HG03280 (cell line): ENCODE results near the gene EEF1G.
"Not testable (repeated sequence)": the region's sequence is repeated elsewhere in the genome, so short reads cannot be mapped to it uniquely, and the experiment has no call there.

Source experiments
- ATAC-seq: cut with Tn5 transposase; IDR thresholded peaks from one replicate; pipeline ENCODE4 v1.9.1; 2021; ENCODE audit warnings: mild to moderate bottlenecking, moderate library complexity; ENCODE audit not compliant: unreplicated experiment

EEF1G gene

DNA sequence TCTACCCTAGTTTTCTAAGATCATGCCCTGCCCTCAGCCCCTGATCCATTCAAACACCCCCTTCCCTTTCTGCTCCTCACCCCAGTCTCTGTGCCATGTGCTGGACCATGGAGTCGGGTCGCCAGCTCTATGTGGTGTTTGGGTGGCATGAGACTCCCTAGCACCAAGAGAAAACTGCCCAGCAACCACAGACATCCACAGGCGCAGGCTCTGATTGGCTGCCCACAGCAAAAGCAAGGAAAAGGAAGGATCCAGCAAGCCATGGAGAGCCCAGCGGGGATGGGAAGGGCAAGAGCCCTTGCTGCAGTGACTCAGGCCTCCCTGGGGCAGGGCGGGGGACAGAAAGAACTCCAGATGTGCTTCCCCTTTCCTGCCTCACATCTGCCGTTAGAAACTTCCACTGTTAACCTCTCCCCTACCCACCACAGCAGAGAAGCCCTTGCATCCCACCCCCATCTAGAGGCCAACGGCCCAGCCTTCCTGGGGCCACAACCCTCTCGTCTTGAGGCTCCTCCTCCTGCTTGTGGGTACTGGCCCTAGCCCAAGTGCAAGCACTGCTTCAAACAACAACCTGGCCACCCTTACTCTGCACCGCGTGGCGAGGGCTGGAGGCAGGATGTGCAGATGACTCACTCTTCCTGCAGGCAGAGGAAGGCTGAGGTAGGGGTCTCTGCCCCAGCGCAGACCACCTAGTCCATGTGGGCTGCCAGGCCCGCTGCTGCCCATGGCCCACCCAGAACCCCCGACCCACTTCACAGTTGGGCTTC is 17.4 kb downstream of the EEF1G start:
- peak; percentile 28 for ATAC-seq

- ATAC-seq: peak; percentile 46
Observed at GRCh38 chr11:62555464-62556107, 18.1 kb downstream of the EEF1G start.

DNA sequence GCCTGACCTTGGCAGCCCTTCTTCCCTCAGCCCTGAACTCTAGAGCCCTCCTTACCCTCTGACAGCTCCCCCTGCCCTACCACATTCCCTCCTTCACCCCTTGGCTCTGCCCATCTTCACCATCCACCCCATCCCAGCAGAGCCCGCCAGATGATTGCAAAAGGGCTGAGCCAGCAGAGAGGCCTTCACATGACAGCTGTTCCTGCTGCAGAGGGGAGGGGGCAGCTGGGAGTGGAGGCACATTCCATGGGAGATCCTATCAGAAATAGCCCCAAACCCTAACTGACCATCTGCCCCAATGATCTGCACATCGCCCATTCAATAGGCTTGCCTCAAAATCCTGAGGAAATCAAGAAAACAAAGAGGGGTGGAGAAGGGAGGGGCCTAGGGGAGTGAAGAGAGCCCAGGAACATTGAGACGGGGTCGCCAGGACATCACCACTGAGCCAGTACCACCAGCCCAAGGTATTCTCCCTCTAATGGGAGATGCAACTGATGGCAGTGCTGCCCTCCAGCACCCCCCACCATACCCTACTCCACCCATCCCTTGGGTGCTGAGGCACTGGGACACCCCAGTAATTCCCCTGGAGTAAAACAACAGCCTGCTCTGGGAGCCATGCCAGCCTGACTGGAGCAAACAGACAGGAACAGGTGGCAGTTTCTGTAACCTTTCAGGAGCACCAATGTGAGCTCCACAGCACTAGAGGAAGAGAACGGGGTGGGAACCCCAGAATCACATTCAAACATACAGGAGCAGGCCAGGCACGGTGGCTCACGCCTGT is 19.1 kb downstream of the EEF1G start:
- ATAC-seq: no peak

- ATAC-seq: no peak
Observed at GRCh38 chr11:62553839-62554361, 19.8 kb downstream of the EEF1G start.

DNA sequence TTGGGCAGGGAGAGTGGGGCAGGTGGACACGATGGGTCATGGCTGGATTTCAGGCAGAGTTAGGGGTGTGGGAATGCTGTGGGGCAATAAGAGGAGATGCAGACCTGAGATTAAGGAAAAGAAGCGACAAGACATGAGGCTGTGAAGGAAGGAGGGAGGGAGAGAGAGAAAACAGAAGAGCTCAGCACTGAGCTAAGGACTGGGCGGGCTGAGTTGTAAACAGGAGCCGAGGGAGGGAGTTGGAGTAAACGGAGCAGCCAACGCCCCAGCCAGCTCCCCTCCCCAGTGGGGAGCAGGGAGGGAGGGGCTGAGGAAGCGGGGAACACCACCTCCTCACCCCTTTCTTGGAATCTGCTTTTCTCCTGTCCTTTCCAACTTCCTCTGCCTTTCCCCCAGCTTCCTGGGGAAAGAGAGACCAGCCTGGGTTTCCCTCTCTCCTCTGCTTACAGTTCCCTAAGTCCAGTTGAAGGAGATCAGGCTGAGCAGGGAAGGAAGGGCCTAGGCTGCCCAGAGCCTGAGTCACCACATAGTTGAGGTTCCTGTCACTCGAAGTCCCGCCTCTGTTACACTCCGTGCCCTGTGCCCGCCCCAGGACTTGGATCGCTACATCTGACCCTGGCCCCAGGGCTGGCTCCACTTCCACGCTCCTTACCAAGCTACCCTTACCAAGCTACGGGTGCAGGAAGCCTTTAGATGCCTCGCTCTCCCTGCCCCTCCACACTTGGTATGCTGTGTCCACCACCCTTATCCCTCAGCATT is 20.4 kb downstream of the EEF1G start:
- ATAC-seq: no peak

- ATAC-seq: no peak
Observed at GRCh38 chr11:62552485-62553079, 21.1 kb downstream of the EEF1G start.

DNA sequence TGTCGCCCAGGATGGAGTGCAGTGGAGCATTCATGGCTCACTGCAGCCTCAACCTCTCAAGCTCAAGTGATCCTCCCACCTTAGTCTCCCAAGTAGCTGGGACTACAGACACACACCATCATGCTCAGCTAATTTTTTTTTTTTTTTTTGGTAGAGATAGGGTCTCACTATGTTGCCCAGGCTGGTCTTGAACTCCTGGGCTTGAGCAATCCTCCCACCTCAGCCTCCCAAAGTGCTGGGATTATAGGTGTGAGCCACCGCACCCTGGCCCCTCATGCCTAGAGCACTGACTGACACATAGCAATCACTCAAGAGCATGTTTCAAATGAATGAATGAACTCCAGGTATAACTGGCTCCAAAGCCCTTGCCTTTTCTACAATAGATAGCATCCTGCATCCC is 23.2 kb downstream of the EEF1G start:
- not testable (repeated sequence) for ATAC-seq

DNA sequence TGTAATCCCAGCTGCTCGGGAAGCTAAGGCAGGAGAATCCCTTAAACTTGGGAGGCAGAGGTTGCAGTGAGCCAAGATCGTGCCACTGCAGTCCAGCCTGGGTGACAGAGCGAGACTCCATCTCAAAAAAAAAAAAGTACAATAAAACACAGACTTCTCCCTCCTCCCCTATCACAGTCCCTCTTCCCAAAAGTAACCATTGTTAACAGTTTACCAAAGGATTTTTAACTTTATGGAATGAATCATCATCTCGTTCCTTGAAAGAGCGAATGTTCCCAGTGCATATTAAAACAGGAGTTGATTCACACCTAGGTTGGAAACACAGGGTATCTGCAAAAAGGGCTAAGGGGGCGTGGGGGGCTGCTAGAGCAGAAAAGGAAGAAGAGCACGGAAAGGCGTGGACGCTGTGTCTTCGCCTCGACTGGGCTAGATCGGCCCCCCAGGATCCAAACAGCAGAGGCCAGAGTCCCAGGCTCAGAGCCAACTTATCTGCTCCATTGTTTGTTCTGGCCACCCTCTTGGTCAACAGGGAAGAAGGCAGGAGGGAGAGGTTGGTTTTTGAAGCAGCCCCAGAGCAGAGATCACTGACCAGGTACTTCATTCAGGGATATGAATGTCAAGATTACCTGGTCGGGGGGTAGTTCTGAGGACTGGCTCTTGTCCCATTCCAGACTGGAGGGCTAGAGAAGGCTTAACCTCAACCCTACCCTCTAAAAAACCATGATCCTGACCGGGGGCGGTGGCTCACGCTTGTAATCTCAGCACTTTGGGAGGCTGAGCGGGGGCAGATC is 25.0 kb downstream of the EEF1G start:
- ATAC-seq: no peak

- ATAC-seq: no peak
Observed at GRCh38 chr11:62547691-62548281, 25.9 kb downstream of the EEF1G start.

DNA sequence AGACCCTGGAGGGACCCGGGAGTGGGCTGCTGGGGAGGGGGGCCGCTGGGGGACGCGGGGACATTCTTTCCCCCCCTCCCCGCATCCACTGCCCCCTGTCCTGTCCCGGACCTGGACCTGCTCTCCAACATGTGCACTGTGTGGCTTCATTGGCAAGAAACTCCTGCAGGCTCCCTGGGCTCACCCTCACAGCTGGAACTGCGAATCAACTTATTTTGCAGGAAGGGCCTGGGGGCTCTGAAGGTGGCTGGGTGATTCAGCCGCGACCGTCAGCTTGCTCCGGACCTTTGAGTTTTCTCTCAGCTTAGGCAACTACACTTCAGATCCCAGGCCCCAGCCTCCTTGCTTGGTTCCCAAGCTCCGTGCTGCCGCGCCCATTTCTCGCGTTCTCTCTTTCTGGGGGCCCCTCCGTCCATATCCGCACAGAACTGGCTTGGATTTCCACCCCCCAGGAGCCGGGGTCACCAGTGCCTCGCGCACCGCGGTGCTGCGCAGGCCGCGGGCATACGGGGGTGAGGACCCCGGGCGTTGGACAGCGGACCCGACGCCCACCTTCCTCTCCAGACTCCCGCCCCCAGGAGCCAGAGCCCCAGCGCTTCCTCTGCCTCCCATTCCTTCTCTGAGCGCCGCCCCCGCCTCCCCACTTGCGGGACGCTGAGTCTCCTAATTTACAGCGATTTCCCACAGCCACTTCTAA is 26.6 kb downstream of the EEF1G start:
- no peak for ATAC-seq

DNA sequence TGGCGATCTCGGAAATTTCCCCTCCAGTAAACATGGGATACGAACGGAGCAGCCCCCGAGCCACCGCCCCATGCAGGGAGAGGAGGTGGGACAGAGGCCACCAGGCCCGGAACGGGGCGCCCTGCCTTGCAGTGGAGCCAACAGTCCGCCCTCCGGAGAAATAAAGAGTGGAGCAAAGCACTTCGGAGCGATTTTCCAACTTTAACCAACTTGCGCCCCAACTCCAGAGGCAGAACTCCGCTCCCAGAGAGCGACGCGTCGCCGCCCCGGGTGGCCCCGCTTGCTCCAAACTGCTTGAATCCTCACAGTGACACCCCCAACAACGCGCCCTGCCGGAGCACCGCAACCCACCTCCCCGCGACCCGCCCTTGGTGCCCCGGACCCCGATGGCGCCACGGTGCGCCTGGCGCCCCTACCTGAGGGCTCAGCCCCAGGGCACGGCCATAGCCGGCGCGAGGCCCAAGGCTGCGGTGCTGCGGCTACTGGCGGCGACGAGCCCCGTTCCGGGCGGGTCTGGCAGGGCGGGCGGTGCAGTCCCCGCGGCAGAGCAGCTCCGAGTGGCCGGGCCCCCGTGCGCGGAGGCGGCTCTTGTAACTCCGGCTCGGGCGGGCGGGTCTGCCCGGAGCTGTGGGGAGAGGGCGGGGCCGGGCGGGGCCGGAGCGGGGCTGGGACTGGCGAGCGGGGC is 27.3 kb downstream of the EEF1G start, which contains the start of gene AHNAK:
Gene AHNAK, minus strand, starts transcription at position 563 of the 685 bp plus-strand sequence. CDS start 10,708 bp downstream, outside the sequence.
- ATAC-seq: peak; percentile 33

DNA sequence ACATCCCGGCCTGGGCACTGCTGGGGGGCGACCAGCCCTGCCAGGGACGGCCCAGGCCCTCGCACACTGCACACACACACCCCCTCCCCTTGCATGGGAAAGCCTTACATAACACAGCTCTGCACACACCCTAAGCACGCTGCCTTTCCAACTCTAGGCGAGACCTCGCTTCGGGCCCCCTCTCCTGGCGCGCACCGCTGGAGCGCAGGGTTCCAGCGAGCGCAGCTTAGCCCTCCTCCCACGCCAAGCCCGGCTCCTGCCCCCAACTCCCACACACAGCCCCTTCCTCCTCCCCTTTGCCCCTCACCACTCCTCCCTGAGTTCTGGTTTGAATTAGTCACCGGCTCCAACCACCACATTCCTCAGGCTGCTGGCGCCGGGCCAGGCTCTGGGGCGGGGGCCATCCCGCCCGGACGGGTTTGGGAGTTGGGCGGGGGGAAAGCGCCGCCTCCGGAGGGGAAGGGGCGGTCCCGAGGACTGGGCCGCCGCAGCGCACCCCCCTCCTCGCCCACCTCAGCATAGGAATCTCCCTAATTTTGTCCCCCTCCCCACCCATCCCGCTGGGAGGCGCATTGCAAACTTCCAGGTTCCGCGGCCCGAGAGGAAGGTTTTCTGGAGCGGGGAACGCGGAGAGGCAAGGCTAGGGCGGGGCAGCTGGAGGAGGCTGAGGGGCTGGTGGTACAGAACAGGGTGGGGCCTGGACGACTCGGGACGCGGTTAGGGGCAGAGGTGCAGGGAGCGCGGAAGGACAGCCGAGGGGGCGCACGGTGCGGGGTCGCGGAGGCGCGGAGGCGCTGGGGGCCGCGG is 28.1 kb downstream of the EEF1G start:
- ATAC-seq: no peak

DNA sequence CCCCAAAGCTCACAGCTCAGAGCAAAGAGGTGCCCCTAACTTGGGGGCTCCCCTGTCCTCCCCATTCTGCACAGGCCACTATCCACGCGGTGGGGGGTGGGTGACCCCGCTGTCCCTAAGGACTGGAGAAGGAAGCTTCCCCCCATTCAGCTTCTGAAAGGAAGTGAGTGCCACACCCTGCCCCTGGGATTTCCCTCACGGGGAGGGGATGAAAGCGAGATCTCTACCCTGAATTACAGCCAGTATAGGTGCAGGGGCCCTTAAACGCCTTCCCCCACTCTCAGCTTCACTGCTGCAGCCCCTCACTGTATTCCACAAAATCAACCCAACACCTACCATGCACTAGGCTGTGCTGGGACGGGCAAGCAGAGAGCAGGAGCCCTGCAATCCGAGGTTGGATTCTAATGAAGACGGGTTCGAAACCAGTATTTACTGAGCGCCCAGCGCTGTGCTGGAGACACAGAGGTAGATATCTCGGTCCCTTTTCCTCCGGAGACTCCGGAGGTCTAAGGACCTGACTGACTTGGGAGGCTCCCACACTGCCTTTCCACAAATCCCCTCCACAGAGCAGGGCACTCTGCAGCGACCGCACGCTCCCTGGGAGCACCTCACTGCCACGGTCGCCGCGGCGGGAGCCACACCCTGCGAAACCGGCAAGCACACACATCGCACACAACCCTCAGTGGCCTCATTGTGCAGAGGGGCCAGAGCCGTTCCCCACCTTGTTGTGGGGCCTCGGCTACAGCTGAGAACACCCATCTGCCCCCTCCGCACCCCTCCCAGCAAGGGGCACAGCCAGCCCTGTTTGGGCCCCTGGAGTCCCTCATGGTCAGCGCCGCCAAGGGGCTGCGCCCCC is 28.9 kb downstream of the EEF1G start:
- no peak for ATAC-seq

- no peak for ATAC-seq
Observed at GRCh38 chr11:62543680-62544444, 29.8 kb downstream of the EEF1G start.
